Measurements from ENCODE around the gene CYTH4. TPM values are rescaled to one million over a fixed set of nuclear protein-coding genes. Genes with fewer than 3 reads are reported as not detected.

The CYTH4 gene
- total and polyA plus RNA-seq, 2 of the 8 experiments (the other 6 are each of a cell fraction or from before 2014, with no cell fraction given) = 0.09 TPM; not detected in 1

DNA sequence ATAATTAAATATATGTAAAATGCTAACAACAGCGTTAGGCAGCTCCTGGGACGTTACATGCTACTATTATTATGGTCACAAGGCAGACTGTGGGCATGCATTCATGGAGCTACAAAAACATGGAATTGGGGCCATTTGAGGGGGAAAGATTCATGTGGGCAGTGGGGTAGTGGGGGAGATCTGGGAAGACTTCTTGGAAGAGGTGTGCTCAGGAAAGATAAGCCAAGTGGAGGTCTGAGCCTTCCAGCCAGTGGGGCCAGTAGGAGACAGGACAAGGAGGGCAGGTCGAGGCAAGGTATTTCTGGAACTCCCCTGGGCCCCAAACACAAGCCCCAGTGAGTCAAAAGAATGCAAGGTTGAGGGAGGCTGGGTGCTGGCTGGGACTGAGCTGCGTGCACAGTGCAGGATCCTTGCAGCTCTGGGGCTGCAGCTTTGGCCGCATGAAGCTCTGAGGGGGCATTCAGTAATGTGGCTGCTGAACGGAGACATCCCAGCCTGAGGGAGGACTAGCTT, 35.4 kb downstream of the CYTH4 start:
- no peak overlapping the region for H3K4me3 ChIP-seq (ENCODE audit: extremely low read depth in 1 of 4, insufficient read depth in 2 of 4, low read depth in 3 of 4, low read length in 4 of 4)
- no peaks in the 10 kb centered on the region for H3K36me3 ChIP-seq (ENCODE audit: control insufficient read depth in 2 of 4, insufficient read depth in 4 of 4, low read length in 3 of 4)
- no peaks in the 10 kb centered on the region for H3K27me3 ChIP-seq (replicated peaks in 1 of 4; ENCODE audit: control insufficient read depth in 3 of 4, extremely low read depth in 1 of 4, insufficient read depth in 3 of 4, low read length in 3 of 4)
- no peak overlapping the region for H3K56ac ChIP-seq (replicated peaks; ENCODE audit: insufficient read length, low read depth, low read length)
- H2AFZ ChIP-seq (ENCODE audit: low read length) = no peak overlapping the region
- H3K79me2 ChIP-seq (ENCODE audit: control insufficient read depth in 1 of 2, insufficient read depth in 2 of 2, low read length in 2 of 2) = no peaks in the 10 kb centered on the region
- H3K23ac ChIP-seq (ENCODE audit: insufficient read length) = no peak overlapping the region
- no peak overlapping the region for H3K14ac ChIP-seq (ENCODE audit: insufficient read length)
- H4K91ac ChIP-seq (replicated peaks; ENCODE audit: insufficient read length, low read length) = peak overlapping the region; percentile 30
- no peak overlapping the region for H4K5ac ChIP-seq (ENCODE audit: insufficient read length, low read depth, low read length)
- no peaks in the 10 kb centered on the region for H4K20me1 ChIP-seq (replicated peaks in 1 of 2; ENCODE audit: control insufficient read depth in 1 of 2, insufficient read depth in 2 of 2, low read length in 2 of 2)
- H3K79me1 ChIP-seq (ENCODE audit: low read depth, low read length) = no peaks in the 10 kb centered on the region
- POLR2A ChIA-PET (ENCODE audit: partially characterized antibody) = interaction anchor here (1.0 kb wide), 1 partner anchor 23 kb away, joined by 3 read pairs; no protein-coding TSS in a partner anchor
- H2BK120ac ChIP-seq (replicated peaks; ENCODE audit: low read depth, low read length) = no peak overlapping the region
- no peak overlapping the region for H2BK20ac ChIP-seq (ENCODE audit: low read length)
- H3K9me3 ChIP-seq (ENCODE audit: insufficient read depth in 2 of 2, low read depth in 1 of 2, low read length in 1 of 2) = no peaks in the 10 kb centered on the region
- H3K4me1 ChIP-seq (replicated peaks in 1 of 4; ENCODE audit: control insufficient read depth in 3 of 4, insufficient read depth in 4 of 4, low read length in 3 of 4) = peaks cover 0 to 6% (median 0%) of the 10 kb centered on the region in 4 experiments; a peak in 3 of 7 replicates
- no peak overlapping the region for H2AK5ac ChIP-seq (ENCODE audit: low read depth, low read length)
- no peak overlapping the region for H2BK15ac ChIP-seq (ENCODE audit: low read length)
- H4K8ac ChIP-seq (ENCODE audit: extremely low read depth, insufficient read depth, low read length) = no peak overlapping the region
- no peak overlapping the region for H3K27ac ChIP-seq (ENCODE audit: low read depth, low read length)
- H3K4ac ChIP-seq (replicated peaks; ENCODE audit: insufficient read length, low read depth, low read length) = no peak overlapping the region
- H2BK12ac ChIP-seq (ENCODE audit: low read depth, low read length) = 0 out of 2 replicates have a peak overlapping the region, but pooled peaks have one; percentile 17
- CTCF ChIA-PET (ENCODE audit: partially characterized antibody) = interaction anchor here (0.7 to 6.1 kb wide), 33 partner anchors 8 to 275 kb away, joined by 3 to 119 read pairs (median 5); partner anchors contain the start of genes ELFN2 and MFNG
- no peak overlapping the region for H3K4me2 ChIP-seq (ENCODE audit: insufficient read depth in 1 of 2, low read depth in 2 of 2, low read length in 2 of 2)
- no peak overlapping the region for H3K18ac ChIP-seq (ENCODE audit: extremely low read depth, low read length)
- H3K9ac ChIP-seq (replicated peaks in 1 of 4; ENCODE audit: extremely low read depth in 1 of 4, low read depth in 3 of 4, low read length in 3 of 4) = no peak overlapping the region
- H3K23me2 ChIP-seq (ENCODE audit: low read depth, low read length) = no peaks in the 10 kb centered on the region
- WGBS, 2 experiments (ENCODE audit: extremely low coverage in 1 of 2, insufficient coverage in 1 of 2, insufficient read length in 1 of 2, insufficient replicate concordance in 2 of 2, low coverage in 1 of 2, low lambda C conversion rate in 2 of 2, missing lambda C conversion rate in 1 of 2) = 81% methylated on average over 6 of the region's 6 CpGs; no CpG with 5 or more reads in 1 of the 2 experiments
- no peak for DNase-seq (ENCODE audit: low read depth in 1 of 2, low spot score in 2 of 2)
- FAIRE-seq = no peak
- no peak overlapping the region for H2BK5ac ChIP-seq (ENCODE audit: low read depth, low read length)
- TF ChIP-seq POLR2A (IDR thresholded peaks at IDR 0.05; ENCODE audit: control extremely low read depth in 1 of 2, low read depth in 2 of 2, low read length in 2 of 2) (no peak), TCF12 (IDR thresholded peaks at IDR 0.05; ENCODE audit: low read depth, low read length) (no peak), EGR1 (IDR thresholded peaks at IDR 0.05; ENCODE audit: borderline replicate concordance, low read depth, low read length) (no peak), MAFK (IDR thresholded peaks at IDR 0.05; ENCODE audit: low read depth, low read length) (no peak), EZH2 (IDR thresholded peaks at IDR 0.05; ENCODE audit: low read depth, low read length, severe bottlenecking) (no peak), CHD1 (IDR thresholded peaks at IDR 0.05; ENCODE audit: low read depth, low read length) (no peak), SP2 (IDR thresholded peaks at IDR 0.05; ENCODE audit: low read length) (no peak), SP1 (IDR thresholded peaks at IDR 0.05; ENCODE audit: low read depth, low read length) (no peak), SAP30 (IDR thresholded peaks at IDR 0.05; ENCODE audit: insufficient read depth, insufficient replicate concordance, low read length) (no peak), ASH2L (IDR thresholded peaks at IDR 0.05; ENCODE audit: low read length) (no peak)
- TF ChIP-seq, protein P1, sequence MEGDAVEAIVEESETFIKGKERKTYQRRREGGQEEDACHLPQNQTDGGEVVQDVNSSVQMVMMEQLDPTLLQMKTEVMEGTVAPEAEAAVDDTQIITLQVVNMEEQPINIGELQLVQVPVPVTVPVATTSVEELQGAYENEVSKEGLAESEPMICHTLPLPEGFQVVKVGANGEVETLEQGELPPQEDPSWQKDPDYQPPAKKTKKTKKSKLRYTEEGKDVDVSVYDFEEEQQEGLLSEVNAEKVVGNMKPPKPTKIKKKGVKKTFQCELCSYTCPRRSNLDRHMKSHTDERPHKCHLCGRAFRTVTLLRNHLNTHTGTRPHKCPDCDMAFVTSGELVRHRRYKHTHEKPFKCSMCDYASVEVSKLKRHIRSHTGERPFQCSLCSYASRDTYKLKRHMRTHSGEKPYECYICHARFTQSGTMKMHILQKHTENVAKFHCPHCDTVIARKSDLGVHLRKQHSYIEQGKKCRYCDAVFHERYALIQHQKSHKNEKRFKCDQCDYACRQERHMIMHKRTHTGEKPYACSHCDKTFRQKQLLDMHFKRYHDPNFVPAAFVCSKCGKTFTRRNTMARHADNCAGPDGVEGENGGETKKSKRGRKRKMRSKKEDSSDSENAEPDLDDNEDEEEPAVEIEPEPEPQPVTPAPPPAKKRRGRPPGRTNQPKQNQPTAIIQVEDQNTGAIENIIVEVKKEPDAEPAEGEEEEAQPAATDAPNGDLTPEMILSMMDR (IDR thresholded peaks at IDR 0.05; ENCODE audit: control extremely low read depth in 1 of 3, insufficient read depth in 1 of 3, low read depth in 1 of 3, low read length in 3 of 3) = no peak

All from H1 (cell line).